NCI-H526 (cell line): ENCODE results near the gene CDS2.

Source experiments
- DNase-seq, 2 experiments: peaks; one replicate each; lab custom pipeline; 2025; lab: John Stamatoyannopoulos, UW

The CDS2 gene

DNA sequence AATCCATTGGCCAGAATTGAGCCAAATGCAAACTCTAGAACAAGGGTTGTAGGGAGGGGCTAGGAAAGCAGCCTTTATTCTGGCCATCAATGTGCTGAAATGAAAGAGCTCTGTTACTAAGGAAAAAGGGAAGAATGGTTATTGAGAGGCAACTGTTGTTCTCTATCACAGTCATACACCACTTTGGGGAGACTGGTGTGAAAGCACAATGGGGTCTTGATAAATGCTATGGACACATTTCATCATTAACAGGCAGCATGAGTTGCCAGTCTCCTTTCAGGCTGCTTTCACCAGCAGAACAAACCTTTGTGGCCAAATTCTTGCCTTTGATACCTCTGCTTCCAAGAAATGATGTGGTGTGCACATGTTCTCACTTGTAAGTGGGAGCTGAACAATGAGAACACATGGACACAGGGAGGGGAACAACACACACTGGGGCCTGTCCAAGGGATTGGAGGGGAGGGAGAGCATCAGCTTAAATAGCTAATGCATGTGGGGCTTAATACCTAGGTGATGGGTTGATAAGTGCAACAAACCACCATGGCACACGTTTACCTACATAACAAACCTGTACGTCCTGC lies 86.2 kb downstream of the CDS2 start:
- DNase-seq, result no peak

- DNase-seq, result no peak
These were observed 88.0 kb downstream of the CDS2 start for GRCh38 chr20:5214826-5215225.

- DNase-seq, result no peak
These were observed 89.0 kb downstream of the CDS2 start for GRCh38 chr20:5215672-5216304.

GRCh38 chr20:5216663-5217062 lies 89.9 kb downstream of the CDS2 start:
- DNase-seq, result no peak

DNA sequence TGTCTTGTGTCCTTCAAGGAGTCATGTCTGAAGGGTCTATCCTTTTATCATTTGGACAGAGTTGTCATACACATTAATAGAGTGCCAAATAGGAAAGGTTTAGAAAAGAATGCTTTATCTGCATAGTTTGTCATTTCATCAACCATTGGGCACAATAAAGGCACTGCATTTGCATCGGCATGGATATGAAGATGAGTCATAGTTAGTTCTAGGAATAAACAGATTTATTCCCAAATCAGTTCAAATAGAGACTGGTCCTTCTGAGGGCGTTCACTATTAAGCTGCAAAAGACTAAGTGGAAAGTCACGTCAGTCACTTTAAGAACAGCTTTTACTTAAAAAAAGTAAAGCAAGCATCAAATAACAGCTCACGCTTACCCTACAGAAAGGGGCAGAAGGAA lies 90.8 kb downstream of the CDS2 start:
- no peak for DNase-seq

DNA sequence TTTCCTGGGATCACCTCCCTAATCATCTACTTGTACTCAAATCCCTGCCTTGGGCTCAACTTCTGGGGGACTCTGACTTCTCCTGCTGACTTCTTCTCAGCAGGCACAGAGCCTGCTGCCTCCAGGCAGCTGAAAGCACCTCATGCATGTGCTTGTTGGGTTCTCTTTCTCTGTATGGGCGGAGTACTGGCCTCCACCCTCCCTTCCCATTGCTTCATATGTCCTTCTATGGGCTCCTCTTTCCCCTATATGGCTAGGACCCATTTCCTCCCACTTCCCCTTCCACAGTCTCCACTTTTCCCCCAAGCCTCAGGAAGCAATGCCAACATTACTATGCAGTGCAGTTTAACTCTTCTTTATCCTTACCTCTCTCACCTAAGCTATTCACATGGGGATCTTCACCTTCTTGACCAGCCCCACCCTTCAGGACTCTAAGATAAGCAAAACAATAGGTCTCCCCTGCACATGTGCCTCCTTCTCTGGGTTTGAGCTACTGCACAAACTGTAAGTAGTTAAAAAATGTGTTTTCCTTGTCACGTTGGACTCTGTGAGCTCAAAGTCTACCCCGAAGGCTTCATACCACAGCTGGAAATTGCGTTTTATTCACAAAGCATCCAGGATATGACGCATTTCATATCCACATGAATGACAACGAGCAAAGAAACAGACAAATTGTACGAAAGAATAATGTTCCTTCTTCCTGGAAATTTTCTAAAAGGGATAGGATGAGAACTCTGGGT lies 93.7 kb downstream of the CDS2 start:
- DNase-seq, result no peak

DNA sequence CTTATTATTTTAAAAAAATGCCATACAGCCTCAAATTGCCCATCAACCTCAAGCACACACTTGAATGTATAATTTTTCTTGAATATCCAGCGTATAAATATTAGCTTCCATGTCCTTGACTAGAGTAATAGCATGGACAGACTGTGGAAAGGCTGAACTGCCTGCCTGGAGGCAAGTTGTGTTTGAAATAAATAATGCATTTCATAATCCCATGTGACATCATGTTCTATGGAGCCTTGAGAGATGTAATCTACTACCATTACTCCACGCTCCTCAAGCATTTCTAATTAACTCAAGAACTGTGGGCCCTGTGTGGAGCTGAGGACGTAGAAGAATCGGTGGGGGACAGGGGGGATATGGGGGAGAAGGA lies 94.2 kb downstream of the CDS2 start:
- no peak for DNase-seq

- peak in 1 of 2 experiments; percentile 80 for DNase-seq
These were observed 96.3 kb downstream of the CDS2 start for GRCh38 chr20:5222919-5223634.

DNA sequence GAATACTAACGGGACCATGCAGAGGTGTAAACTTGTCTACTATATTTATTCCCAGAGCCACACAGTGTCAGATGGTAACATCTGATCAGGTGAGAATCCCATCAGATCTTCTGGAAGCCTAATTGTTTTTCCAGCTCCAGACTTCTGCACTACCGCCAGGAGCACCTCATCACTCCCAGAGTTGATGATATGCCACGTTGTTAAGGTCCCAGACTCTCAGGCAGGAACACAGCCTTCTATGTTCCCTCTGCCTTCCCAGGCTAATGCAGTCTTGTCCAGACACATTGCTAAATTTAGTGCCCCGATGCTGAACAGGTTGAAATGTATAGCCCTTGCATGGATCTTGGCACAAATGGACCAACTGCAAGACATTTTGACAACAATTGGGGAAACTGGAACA lies 103.7 kb downstream of the CDS2 start:
- DNase-seq, result no peak

- no peak for DNase-seq
These were observed 107.3 kb downstream of the CDS2 start for GRCh38 chr20:5234158-5234557.

DNA sequence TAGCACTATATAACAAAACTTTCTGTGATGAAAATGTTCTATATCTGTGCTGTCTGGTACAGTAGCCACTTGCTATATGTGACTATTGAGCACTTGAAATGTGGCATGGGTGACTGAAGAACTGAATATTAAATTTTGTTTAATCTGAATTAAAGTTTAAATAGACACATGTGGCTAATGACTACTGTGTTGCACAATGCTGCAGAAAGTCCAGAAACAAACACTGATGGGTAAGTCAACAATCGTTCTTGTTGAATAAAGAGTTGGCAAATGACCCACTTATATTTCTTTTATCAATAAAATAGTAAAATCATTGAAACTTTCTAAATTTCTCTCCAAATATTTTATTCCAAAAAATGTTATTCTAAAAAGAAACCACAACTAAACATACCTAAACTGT lies 108.2 kb downstream of the CDS2 start:
- no peak for DNase-seq
